Measurements from ENCODE around the gene KCNH6.

Gene KCNH6

DNA sequence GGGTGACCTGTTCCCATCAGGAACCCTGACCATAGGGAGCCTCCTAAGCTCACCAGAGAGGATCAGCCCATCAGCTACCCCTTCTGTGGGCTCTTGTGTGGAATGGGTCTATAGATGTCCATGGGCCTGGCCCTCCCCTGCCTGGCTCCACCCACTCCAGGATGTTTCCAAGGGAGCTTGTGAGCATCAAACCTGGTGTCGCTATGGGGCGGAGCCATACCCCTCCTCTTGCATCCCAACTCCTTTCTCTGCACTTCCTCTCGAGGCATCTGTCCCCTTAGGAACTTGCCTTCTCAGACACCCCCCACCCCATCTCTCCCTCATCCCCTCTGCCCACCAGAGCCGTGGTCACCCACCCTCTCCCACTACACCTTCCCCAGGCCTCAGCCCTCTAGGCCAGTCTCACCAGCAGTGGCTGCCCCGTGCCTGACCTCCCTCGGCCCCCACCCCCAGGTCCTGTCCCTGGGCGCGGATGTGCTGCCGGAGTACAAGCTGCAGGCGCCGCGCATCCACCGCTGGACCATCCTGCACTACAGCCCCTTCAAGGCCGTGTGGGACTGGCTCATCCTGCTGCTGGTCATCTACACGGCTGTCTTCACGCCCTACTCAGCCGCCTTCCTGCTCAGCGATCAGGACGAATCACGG, 10.4 kb downstream of the KCNH6 start:
- DNase-seq (ENCODE audit: extremely low read depth in 1 of 2, low read depth in 1 of 2): no peak

DNA sequence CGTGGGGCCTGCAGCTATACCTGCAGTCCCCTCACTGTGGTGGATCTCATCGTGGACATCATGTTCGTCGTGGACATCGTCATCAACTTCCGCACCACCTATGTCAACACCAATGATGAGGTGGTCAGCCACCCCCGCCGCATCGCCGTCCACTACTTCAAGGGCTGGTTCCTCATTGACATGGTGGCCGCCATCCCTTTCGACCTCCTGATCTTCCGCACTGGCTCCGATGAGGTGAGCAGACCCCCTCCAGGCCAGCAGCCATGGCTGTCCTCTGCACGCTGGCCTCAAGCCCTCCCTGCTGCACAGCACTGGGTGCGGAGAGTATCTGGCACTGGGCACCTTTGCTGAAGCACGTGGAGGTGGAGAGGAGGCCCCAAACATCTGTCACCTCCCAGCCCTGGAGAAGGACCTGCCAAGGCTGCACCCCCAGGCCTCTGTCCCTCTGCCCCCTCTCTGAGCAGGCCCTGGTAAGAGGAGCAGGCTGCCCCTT, 11.0 kb downstream of the KCNH6 start:
- DNase-seq (ENCODE audit: extremely low read depth in 1 of 2, low read depth in 1 of 2): no peak

DNA sequence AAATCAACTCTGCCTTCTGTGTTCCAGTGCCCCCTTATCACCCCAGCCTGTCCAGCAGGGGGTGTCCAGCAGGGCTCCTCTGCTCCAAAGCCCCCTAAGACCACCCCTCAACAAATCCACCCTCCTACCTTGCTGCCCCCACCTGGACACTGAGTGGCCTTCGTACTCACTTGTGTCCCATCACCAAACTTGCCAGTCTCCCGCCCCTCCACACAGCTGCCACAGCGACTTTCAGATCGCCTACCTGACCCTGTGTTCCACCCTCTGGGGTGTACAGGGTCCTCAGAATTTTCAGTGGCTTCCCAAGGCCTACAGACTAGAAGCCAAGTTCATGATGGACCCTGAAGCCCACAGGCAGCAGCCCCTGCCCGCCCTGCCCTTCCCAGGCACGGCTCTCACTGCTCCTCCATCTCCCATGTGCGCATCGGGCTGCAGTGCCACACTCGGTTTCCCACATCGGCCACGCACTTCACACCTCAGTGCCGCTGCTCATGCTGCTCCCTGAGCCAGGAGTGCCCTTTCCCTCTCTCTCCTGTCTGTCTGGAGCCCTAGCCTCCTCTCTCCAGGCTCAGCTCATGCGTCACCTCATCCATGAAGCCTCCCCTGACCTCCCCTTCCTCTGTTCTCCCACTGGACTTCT, 11.8 kb downstream of the KCNH6 start:
- DNase-seq (ENCODE audit: extremely low read depth in 1 of 2, low read depth in 1 of 2): no peak

DNA sequence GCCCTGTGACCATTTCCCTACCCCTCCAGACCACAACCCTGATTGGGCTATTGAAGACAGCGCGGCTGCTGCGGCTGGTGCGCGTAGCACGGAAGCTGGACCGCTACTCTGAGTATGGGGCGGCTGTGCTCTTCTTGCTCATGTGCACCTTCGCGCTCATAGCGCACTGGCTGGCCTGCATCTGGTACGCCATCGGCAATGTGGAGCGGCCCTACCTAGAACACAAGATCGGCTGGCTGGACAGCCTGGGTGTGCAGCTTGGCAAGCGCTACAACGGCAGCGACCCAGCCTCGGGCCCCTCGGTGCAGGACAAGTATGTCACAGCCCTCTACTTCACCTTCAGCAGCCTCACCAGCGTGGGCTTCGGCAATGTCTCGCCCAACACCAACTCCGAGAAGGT, 12.5 kb downstream of the KCNH6 start:
- no peak for DNase-seq (ENCODE audit: extremely low read depth in 1 of 2, low read depth in 1 of 2)

DNA sequence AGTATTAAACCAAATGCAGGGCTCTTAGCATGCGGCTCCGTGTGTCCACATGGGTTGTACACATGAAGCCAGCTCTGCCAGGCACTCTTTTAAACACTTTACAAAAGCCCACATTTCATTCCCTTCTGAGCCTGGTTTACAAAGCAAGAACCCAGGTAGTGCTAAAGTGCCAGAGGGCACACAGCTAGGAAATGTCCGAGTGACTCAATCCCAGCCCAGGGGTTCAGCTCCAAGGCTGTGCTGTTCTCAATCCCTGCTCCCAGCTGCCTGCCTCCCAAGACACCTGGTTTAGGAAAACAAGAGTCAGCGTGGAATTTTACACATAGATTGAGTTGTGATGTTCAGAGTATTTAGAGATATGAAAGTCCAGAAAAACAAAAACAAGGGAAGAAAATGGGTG, 13.8 kb downstream of the KCNH6 start:
- DNase-seq (ENCODE audit: extremely low read depth in 1 of 2, low read depth in 1 of 2): no peak

DNA sequence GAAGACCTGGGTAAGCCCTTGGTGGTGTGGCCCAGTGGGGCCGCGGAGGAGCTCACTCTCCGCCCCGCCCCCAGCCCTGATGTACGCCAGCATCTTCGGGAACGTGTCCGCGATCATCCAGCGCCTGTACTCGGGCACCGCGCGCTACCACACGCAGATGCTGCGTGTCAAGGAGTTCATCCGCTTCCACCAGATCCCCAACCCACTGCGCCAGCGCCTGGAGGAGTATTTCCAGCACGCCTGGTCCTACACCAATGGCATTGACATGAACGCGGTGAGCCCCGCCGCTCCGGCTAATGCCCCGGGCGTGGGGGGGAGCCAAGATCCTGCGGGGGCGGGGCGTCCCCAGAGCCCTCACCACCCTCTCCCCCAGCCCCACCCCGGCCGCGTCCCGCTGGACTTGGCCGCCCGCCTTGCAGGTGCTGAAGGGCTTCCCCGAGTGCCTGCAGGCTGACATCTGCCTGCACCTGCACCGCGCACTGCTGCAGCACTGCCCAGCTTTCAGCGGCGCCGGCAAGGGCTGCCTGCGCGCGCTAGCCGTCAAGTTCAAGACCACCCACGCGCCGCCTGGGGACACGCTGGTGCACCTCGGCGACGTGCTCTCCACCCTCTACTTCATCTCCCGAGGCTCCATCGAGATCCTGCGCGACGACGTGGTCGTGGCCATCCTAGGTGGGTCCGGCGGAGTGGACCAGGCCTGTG, 15.0 kb downstream of the KCNH6 start:
- DNase-seq (ENCODE audit: extremely low read depth in 1 of 2, low read depth in 1 of 2): no peak

DNA sequence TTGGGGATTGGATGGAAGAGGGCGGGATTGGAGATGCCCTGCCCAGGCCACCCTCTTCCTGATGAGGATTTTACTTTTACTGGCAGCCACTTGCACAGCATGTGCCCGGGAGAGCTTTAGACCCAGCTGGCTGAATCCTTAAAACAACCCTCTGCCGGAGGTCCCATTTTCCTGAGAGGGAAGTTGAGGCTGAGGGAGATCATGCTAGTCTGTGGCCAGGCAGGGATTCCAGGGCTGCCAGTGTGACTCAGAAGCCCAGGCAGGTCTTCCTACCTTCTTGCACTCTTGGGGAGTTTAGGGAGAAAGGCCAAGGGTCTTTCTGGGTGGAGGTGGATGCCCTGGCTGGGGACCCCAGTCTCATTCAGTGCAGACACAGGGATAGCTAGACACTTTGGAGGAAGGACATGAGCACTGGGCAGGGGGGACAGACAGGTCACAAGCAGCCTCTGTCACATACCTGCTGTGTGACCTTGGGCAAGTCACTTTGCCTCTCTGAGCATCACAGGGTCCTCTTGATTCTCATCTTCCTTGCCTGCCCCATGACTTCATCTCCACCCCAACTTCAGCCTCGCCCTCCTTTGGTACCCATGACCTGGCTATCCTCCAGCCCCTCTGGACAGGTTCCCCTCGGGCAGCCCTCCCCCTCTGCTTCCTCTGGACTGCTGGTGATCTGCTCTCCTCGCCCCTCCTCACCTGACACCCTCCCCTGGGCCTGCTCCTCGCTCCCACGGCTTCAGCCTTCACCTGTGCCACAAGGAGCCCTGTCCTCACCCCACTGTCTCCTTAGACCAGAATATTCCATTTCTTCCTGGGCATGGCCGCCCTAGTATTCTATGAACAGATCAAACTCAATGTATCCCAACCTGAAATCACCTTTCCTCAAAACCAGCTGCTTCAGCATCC, 15.8 kb downstream of the KCNH6 start:
- DNase-seq (ENCODE audit: extremely low read depth in 1 of 2, low read depth in 1 of 2): no peak

DNA sequence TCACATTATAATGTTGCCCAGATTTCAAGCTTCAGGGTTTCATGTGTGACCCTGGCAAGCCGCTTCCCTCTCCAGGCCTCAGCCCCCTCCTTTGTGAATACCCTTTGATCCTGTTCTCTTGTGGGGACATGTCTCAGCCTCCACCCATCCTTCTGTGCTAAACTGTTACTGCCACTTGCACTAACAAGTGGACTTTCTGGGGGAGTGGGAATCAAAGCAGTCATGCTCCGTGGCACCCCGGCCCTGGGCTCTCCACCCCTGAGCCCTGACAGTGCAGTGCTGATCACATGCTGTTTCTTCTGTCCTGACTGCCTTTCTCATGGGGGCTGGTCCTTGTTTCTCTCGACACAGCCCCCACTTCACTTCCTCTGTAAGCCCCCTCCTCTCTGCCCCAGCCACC, 17.4 kb downstream of the KCNH6 start:
- no peak for DNase-seq (ENCODE audit: extremely low read depth in 1 of 2, low read depth in 1 of 2)

DNA sequence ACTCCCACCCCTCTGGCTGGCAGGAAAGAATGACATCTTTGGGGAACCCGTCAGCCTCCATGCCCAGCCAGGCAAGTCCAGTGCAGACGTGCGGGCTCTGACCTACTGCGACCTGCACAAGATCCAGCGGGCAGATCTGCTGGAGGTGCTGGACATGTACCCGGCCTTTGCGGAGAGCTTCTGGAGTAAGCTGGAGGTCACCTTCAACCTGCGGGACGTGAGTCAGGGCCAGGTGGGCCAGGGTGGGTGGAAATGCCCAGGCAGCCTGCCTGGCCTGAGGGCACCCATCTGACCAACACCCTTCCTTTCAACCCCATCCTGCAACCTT, 19.0 kb downstream of the KCNH6 start:
- no peak for DNase-seq (ENCODE audit: extremely low read depth in 1 of 2, low read depth in 1 of 2)

DNA sequence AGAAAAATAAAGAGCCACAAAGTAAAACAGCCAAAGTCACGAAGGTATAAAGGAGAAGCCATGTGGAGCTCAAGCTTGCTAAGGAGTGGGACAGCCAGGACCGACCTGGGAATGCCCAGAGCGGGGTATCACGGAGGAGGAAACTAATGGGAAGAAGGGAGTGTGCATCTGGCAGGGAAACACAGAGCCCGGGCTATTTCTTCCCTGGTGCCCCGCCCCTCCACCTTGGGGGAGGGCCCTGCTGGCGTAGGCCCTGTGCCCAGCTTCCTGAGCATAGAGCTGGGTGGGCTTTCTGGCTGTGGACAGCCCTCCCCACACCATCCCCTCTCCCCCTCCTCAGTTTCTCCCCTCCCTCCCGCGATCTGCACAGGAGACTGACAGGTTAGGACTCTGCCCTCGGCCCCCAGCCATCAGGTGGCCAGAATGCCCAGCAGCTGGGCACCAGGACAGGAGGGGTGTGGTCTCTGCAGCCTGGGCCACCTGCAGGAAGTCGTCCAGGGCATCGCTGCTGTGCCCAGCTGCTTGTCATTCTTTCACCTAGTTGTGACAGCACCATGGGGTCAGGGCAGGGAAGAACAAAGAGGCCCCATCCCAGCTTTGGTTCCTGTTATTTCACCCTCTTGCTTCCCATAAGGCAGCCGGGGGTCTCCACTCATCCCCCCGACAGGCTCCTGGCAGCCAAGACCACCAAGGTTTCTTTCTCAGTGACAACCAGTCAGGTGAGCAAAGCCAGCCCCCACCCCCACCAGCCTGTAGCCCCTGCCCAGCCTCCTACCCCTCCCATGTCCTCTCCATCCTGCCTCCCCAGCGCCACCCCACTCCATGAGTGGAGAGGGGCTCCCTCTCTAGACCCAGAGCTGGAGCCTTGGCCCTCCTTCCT, 20.0 kb downstream of the KCNH6 start:
- no peak for DNase-seq (ENCODE audit: extremely low read depth in 1 of 2, low read depth in 1 of 2)

DNA sequence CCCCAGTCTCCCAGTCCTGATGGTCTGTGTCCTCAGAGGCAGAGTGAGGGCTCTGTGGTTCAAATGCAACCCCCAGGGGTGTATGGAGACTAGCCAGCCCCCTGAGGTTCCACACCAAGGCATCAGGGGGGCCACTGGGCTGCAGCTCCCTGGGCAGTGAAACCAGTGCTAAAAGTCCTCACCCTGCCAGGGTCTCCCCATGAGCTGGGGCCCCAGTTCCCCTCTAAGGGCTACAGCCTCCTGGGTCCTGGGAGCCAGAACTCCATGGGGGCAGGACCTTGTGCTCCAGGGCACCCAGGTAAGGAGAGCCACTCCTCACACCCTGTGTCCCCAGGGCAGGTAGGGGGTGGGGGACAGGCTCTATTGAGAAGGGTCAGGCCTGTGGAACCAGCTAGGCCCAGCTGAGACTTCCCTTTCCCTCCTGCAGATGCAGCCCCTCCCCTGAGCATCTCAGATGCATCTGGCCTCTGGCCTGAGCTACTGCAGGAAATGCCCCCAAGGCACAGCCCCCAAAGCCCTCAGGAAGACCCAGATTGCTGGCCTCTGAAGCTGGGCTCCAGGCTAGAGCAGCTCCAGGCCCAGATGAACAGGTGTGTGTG, 20.8 kb downstream of the KCNH6 start:
- DNase-seq (ENCODE audit: extremely low read depth in 1 of 2, low read depth in 1 of 2): no peak

DNA sequence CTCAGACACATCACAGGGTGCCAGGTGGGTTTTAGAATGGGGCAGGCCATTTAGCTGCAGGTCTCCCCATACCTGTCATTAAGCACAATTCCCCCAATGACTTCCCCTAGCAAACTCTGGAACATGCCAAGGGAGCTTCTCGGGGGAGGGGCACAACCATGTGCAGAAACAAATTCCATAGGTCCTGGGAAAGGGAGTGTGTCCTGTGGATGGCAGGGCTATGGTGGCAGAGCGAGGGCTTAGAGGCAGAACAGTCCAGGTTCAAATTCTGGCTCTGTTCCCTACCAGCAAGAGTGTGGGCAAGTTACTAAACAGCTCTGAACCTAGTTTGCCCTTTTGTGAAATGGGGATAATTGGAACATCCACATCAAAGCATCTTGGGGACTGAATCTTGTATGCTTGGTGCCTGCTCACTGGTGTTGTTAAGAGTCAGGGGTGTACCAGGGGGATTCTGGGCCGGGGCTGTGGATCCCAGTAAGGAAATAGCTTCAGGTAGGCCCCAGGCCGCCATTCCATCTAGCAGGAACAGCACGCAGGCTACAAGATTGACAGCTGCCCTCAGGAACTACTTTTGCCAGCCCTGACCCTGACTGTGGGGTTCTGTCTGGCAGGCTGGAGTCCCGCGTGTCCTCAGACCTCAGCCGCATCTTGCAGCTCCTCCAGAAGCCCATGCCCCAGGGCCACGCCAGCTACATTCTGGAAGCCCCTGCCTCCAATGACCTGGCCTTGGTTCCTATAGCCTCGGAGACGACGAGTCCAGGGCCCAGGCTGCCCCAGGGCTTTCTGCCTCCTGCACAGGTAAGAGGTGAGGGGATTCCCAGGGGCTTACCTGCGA, 21.5 kb downstream of the KCNH6 start:
- no peak for DNase-seq (ENCODE audit: extremely low read depth in 1 of 2, low read depth in 1 of 2)

DNA sequence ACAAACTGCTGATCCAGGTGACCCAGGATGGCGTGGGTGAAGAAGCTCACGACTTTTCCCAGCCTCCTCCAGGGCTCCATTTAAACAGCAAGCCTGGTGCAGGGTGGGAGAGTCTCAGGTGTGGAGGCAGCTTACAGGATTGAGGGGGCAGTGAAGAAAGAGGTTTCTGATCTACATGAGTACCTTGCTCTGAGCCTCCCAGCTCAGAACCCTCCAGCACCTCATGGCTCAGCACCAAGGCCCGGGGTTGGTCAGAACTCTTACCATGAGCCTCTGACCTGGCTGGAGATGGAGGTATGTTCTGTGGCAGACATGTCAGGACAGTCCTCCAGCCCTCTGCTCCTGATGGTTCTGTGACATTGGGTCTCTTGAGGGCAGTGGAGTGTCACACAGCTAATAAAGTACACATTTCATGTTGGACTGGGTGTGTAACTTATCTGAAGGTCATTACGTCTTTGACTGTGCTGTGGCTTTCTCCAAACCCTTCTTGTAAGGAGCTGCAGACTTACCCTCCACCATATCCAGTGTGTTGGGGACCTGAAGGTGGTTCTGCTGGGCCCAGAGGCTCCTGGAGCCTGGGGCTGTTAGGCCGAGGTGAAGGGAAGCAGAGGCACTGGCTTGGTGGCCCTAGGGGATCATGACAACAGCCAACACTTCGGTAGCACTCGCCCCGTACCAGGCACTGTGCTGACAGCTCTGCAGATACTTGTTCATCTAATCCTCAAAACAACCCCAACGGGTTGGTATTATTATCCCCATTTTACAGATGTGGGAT, 23.3 kb downstream of the KCNH6 start:
- no peak for DNase-seq (ENCODE audit: extremely low read depth in 1 of 2, low read depth in 1 of 2)

DNA sequence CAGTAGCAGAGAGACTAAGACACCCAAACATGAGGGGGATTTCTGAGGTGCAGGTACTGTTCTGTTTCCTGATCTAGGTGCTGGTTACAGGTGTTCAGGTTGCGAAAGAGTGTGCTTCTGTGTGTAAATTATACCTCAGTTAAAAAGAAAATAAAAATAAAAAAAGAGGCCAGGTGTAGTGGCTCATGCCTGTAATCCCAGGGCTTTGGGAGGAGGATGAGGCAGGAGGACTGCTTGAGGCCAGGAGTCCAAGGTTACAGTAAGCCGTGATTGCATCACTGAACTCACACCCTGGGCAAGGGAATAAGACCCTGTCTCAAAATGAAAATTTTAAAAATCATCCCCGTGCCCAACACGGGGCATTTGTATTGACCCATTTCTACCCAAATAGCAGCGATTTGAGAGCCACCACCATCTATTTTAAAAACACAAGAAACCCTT, 23.9 kb downstream of the KCNH6 start:
- DNase-seq (ENCODE audit: extremely low read depth in 1 of 2, low read depth in 1 of 2): no peak

DNA sequence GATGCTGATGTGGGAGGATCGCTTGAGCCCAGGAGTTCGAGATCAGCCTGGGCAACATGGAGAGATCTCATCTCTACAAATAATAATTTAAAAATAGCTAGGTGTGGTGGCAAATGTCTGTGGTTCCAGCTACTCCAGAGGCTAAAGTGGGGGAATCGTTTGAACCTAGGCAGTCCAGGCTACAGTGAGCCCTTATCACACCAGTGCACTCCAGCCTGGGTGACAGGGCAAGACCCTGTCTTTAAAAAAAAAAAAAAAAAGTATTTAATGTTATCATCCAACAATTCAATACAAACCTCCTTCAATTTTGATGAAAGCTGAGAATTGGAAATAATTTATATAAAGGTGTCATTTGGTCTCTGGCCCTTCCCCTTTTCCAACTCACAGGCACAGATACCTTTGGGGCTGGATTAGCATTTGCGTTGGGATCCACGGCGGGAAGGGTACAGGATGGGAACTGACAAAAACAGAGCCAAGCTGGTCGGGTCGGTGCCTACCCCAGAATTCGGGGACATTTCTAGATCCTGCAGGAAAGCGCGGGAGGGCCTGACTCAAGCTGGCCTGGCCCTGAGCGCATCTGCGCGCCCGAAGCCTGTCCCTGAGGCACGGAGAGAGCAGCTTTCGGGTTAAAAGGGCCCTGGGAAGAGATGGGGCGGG, 26.3 kb downstream of the KCNH6 start:
- no peak for DNase-seq (ENCODE audit: extremely low read depth in 1 of 2, low read depth in 1 of 2)

DNA sequence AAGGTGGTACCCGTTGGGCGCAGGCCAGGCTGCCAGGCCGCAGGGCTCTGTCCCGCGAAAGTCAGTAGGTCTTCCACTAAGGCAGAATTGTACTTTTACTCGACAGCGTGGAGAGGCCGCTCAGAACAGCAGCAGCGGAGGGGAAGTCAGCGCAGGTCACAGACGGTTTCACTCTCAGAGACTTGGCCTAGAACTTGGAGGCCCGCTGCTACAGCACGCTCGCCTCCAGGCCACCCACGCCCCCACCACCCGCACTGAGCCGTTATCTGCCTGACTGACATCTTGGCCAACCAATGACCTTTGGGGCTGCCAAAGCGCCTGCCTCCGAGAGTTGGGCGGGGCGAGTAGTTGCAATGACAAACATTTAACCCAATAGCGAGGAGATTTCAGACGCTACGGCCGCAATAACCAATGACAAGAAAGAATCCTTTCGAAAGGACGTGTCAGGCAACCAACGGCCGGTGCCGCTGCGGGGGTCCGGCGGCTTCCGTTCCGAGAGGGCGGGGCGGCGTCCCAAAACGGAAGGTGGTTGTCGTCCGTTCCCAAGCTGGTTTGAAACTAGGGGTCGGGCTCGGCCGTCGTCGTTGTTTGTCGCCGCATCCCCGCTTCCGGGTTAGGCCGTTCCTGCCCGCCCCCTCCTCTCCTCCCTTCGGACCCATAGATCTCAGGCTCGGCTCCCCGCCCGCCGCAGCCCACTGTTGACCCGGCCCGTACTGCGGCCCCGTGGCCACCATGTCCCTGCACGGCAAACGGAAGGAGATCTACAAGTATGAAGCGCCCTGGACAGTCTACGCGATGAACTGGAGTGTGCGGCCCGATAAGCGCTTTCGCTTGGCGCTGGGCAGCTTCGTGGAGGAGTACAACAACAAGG, 27.0 kb downstream of the KCNH6 start, which contains the start of gene DCAF7:
Gene DCAF7 (plus strand): TSS at position 532 of the 871 bp plus-strand sequence. CDS start 201 bp downstream, at position 733.
- peak; percentile 98 to 100 for DNase-seq (ENCODE audit: extremely low read depth in 1 of 2, low read depth in 1 of 2)
